Nasal cavity respiratory epithelium epithelial cell of viscerocranial mucosa (primary cell): ENCODE results near the gene CORO7. TPM values are rescaled to one million over a fixed set of nuclear protein-coding genes. Genes with fewer than 3 reads are reported as not detected.

Source experiments
- total RNA-seq: library from RNA; depleted of rRNA; stranded (reverse); fragments of >200 nt; gene quantifications from 2 replicates; pipeline ENCODE4 v1.2.3, GENCODE V29; 2014

Gene CORO7
- total RNA-seq = 6.8 and 12.8 TPM in 2 replicates

DNA sequence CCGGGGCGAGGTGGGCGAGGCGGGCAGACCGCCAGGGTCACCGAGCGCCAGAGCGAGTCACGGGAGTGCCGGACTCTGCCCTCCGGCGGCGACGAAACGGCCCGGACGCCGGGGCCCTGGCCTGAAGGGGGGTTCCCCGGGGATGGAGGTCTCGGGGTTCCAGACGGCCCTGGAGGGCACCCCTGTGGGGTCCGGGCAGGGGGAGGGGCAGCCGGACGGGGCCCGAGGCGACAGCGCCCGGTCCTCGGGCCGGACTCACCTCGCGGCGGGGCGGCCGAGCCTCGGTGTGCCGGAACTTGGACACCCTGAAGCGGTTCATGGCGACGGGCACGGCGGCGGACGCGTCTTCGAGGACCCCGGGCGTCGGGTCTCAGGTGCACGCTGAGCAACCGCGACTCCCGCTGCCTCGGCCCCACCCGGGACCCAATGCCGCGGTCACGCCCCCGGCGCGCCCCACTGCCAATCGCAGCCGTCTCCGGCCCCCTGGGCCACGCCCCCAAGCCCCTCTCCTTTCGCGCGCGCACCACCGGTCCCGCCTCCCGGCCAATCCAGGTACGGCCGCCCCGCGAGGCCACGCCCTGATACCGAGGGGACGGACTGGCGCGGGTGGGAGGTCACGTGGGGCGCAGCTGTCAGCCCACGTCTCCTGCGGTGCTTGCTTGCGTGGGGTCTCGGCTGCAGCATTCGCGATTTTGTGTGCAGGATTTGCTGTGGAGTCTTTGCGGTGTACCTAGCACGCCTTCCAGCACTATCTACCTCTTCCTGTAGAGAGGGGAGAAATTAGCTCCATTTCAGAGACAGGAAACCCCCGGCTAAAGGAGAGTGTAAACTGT is at the start of gene CORO7:
Gene CORO7 (minus strand): TSS at position 397 of the 833 bp plus-strand sequence. CDS start 78 bp downstream, at position 319.

DNA sequence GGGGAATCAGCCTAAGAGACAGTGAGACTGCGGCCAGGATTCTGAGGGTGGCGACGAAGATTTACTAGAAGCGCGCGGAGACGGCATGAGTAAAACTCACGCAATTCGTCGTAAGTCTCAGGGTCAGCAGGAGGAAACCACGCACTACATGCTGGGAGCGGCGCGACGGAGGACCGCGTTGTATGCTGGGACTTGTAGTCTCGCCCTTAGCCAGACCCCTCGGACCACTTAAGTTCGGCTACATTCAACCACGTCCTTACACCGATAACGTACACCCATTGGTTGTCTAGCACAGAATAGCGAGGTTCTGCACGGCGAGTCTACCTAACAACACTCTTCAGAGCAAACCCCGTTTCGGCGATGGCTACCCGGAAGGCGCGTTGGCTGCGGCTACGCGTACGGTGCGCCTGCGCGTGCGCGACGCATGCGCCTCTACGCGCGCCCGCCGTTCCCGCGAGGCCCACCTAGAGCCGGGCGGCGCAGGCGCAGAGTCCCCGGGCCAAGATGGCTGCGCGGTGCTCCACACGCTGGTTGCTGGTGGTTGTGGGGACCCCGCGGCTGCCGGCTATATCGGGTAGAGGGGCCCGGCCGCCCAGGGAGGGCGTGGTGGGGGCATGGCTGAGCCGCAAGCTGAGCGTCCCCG is 9.1 kb upstream of the CORO7 start, which contains the start of gene DNAJA3:
Gene DNAJA3 (plus strand): TSS at position 491 of the 643 bp plus-strand sequence. CDS start 14 bp downstream, at position 505.

DNA sequence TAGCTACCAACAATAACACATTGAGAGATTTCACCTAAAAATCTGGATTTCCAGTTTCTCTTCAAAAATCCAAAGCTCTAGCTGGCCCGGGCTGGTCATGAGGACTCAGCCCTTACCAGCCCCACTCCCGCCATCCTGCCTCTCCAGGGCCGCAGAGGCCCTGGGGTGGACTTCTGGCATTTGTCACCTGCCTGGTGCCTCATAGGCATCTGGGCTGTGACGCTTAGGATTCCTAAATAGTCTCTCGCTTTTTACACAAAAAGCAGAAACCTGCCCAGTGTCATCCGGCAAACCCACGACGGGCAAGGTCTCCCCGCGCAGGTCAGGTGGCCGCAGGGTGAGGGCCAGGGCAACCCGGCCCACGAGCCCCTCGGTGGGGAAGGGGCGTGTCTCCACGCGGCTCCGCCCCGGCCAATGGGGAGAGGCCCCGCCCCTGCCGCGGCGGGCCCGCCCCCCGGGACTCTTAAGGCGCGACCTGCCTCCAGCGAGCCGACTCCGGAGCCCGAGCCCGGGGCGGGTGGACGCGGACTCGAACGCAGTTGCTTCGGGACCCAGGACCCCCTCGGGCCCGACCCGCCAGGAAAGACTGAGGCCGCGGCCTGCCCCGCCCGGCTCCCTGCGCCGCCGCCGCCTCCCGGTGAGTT is 44.9 kb downstream of the CORO7 start, which contains the start of gene VASN:
Gene VASN (plus strand): TSS at position 492 of the 644 bp plus-strand sequence. CDS start 9,030 bp downstream, outside the sequence.

DNA sequence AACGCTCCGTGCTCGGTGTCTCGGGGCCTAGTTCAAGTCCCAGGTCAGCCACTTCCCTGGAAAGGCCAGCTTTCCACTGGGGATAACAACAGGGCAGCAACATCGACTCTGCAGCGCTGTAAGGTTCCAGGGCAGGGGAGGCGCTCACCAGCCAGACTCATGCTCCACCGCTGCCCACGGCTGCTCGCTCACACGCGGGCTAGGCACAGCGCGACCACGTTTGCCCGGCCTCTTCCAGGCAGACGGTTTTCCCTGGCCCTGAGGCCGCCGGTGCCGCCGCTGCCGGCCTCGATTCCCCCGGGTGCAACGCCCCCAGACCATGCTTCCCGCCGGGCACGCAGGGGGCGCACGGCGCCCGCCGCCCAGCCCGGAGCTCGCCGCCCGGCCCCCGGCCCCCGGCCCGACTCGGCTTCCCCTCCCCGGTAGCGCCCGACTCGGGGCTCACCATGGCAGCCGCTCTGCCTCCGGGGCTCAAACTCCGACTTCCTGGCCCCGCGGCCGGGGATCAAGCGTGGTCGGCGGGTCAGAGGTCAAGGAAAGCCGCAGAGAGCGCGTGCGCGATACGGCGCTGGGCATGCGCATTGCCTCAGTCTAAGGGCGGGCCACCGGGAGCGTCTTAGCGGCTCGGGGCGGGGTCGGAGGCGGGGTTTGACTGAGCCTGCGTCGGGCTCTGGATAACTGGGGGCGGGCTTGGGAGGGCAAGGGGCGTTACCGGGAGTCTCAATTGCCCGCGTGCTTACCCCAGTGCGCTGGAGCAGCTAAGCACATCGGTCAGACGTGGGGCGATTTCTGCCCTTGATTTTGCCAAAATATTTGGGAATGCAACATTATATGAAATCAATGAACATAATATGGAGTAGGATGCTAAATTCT is 65.4 kb downstream of the CORO7 start, which contains the start of gene PAM16:
Gene PAM16 (minus strand): TSS at position 535 of the 873 bp plus-strand sequence. CDS start 87 bp downstream, at position 448.

DNA sequence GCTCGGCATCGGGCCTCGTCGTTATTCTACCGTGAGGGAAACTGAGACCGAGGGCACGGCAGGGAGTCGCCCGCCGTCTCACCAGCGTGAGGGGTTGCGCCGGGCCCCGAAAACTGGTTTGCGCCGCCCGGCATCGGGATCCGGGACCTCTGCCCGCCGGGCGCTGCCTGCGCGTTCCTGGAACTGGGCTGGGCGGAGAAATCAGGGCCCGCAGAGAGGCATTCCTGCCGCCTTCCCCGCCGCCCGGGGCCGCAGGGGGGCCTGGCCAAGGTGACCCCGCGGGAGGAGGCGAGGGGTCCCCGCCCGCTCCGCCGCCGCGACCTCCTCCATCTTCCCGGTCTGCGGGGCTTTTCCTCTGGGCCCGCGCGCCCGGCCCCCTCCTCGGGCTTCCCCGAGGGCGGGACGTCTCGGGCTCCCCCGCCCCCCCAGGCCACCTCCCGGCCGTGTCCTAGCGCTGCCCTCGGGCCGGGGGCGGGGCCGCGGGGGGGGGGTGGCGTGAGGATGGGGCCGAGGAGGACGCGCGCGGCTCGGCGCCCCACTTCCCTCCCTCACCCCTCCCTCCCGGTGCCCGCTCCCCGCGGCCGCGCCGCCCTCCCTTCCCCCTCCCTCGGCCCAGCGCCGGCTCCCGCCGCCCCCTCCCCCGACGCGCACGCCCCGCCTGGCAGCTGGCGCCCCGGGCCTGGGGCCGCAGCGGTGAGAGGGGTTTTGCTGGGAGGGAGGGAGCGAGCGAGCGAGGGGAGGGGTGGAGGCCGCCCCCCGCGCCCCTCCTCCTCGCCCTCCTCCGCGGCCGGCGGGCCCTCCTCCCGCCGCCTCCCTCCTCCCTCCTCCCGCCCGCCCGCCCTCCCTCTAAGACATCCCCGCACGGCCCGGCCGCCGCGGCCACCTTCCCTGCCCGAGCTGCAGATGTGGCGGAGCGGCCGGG is 100.9 kb downstream of the CORO7 start, which contains the start of gene GLIS2:
Gene GLIS2 (plus strand): TSS at position 882 of the 922 bp plus-strand sequence. CDS start 16,214 bp downstream, outside the sequence.

Other genes starting within 250 kb of the CORO7 start
- under 0.01 TPM in 2 replicates for gene SRL, start 174.5 kb downstream of the CORO7 start, total RNA-seq
- 8.2 and 14.2 TPM in 2 replicates for gene TFAP4, start 143.6 kb downstream of the CORO7 start, total RNA-seq
- 0.68 and 3.6 TPM in 2 replicates for gene GLIS2, start 100.5 kb downstream of the CORO7 start, total RNA-seq
- 22.8 and 54.7 TPM in 2 replicates for gene PAM16, start 65.3 kb downstream of the CORO7 start, total RNA-seq
- 4.4 and 11.5 TPM in 2 replicates for gene VASN, start 44.7 kb downstream of the CORO7 start, total RNA-seq
- gene DNAJA3, start 9.3 kb upstream of the CORO7 start, total RNA-seq = 80.7 and 89.6 TPM in 2 replicates
- gene NMRAL1, start 58.0 kb upstream of the CORO7 start, total RNA-seq = 35.7 and 52.3 TPM in 2 replicates
- 72.2 and 73.1 TPM in 2 replicates for gene HMOX2, start 59.8 kb upstream of the CORO7 start, total RNA-seq
- 12.0 and 33.5 TPM in 2 replicates for gene CDIP1, start 122.2 kb upstream of the CORO7 start, total RNA-seq
- under 0.01 and 0.14 TPM in 2 replicates for gene C16orf96, start 139.7 kb upstream of the CORO7 start, total RNA-seq
- gene UBALD1, start 198.3 kb upstream of the CORO7 start, total RNA-seq = 4.1 and 7.3 TPM in 2 replicates
- gene MGRN1, start 208.2 kb upstream of the CORO7 start, total RNA-seq = 11.3 and 34.5 TPM in 2 replicates